HCT116 (cell line): Measurements from ENCODE around the gene SPG7. TPM values are rescaled to one million over a fixed set of nuclear protein-coding genes. Genes with fewer than 3 reads are reported as not detected.

Experiments used
- ATAC-seq: fragments of 200-7000 bp; cut with Tn5 transposase; 2 replicates; pipeline ENCODE4 v1.9.1; 2020; ENCODE audit warnings: mild to moderate bottlenecking, moderate library complexity
- BruUV-seq: library from RNA; stranded (reverse); fragments of 400-500 nt; replicated peaks from 2 replicates; lab custom pipeline; 2021; lab: Mats Ljungman, UMichigan
- CTCF ChIA-PET: fragments of 300-600 bp; sonication (Branson Sonifier 250); formaldehyde crosslinking; loops from one replicate; lab custom pipeline; 2021; ENCODE audit warnings: antibody characterized with exemption; lab: Charles Lee
- POLR2A ChIA-PET: fragments of 300-600, 350-600 bp; sonication (Branson Sonifier 250); formaldehyde crosslinking; loops from one replicate; lab custom pipeline; 2021; ENCODE audit warnings: antibody characterized with exemption; lab: Charles Lee
- RAD21 ChIA-PET, 2 experiments: fragments of 300-600 bp; sonication (Branson Sonifier 250); formaldehyde crosslinking; loops; one replicate each; lab custom pipeline; 2023; ENCODE audit warnings: low total read pairs in 2 of 2; ENCODE audit not compliant: uncharacterized antibody in 2 of 2, unreplicated experiment in 2 of 2, low non-redundant PET in 1 of 2; lab: Charles Lee
- DNase-seq: peaks from one replicate; pipeline ENCODE4 v3.0.0-alpha.2; 2010; ENCODE audit warnings: low read depth, low spot score
- H2AFZ ChIP-seq: fragments of 200-600 bp; shearing (Covaris generic), sonication (generic); 2 replicates; pipeline ENCODE4 v1.6.1; 2017; ENCODE audit warnings: low read depth, mixed run types, mixed read lengths, antibody characterized with exemption, low read length; ENCODE audit not compliant: poor library complexity, severe bottlenecking
- H3K27ac ChIP-seq: 2 replicates; pipeline ENCODE4 v1.5.1; 2012; ENCODE audit warnings: low read depth, low read length
- H3K27me3 ChIP-seq: fragments of 200-600 bp; sonication (generic); 2 replicates; pipeline ENCODE4 v1.6.1; 2016; ENCODE audit warnings: mixed run types, low read length, mixed read lengths; ENCODE audit not compliant: insufficient read depth
- H3K36me3 ChIP-seq, 2 experiments: fragments of 200-500 bp in 1 of 2; fragments of 200-600 bp in 1 of 2; sonication (Bioruptor generic) in 1 of 2; sonication (generic) in 1 of 2; 2 replicates each; pipeline versions ENCODE4 v1.5.1 to v1.6.1; 2014 to 2016; ENCODE audit warnings: low read length in 2 of 2, inconsistent platforms in 1 of 2, mixed read lengths in 1 of 2, mixed run types in 1 of 2; ENCODE audit not compliant: insufficient read depth in 2 of 2, control insufficient read depth in 1 of 2
- H3K4me1 ChIP-seq, 2 experiments: fragments of 200-600 bp in 1 of 2; sonication (generic) in 1 of 2; 2 replicates each; pipeline versions ENCODE4 v1.5.1 to v1.6.1; 2012 to 2017; ENCODE audit warnings: low read length in 2 of 2, inconsistent platforms in 1 of 2, mild to moderate bottlenecking in 1 of 2, mixed read lengths in 1 of 2, mixed run types in 1 of 2, moderate library complexity in 1 of 2; ENCODE audit not compliant: insufficient read depth in 2 of 2, control insufficient read depth in 1 of 2
- H3K4me2 ChIP-seq: fragments of 200-600 bp; sonication (generic); 2 replicates; pipeline ENCODE4 v1.6.1; 2017; ENCODE audit warnings: mixed run types, low read length, mixed read lengths
- H3K4me3 ChIP-seq, 2 experiments: fragments of 200-600 bp in 1 of 2; sonication (generic) in 1 of 2; replicated peaks in 1 of 2; 2 replicates each; pipeline ENCODE4 v1.5.1; 2011 to 2016; ENCODE audit warnings: low read length in 2 of 2, control low read depth in 1 of 2, low read depth in 1 of 2, mild to moderate bottlenecking in 1 of 2, mixed read lengths in 1 of 2, mixed run types in 1 of 2
- H3K79me2 ChIP-seq: fragments of 200-600 bp; sonication (generic); 2 replicates; pipeline ENCODE4 v1.6.1; 2017; ENCODE audit warnings: mild to moderate bottlenecking, mixed run types, low read length, moderate library complexity, mixed read lengths; ENCODE audit not compliant: insufficient read depth
- H3K9ac ChIP-seq: fragments of 200-600 bp; sonication (generic); 2 replicates; pipeline ENCODE4 v1.6.1; 2016; ENCODE audit warnings: low read length, mixed read lengths
- H3K9me2 ChIP-seq: fragments of 200-600 bp; sonication (generic), shearing (Covaris generic); 2 replicates; pipeline ENCODE4 v1.6.1; 2017; ENCODE audit warnings: mixed run types, mild to moderate bottlenecking, moderate library complexity; ENCODE audit not compliant: insufficient read depth
- H3K9me3 ChIP-seq, 2 experiments: fragments of 200-500 bp in 1 of 2; fragments of 200-600 bp in 1 of 2; sonication (Bioruptor generic) in 1 of 2; sonication (generic) in 1 of 2; 2 replicates each; pipeline ENCODE4 v1.6.1; 2014 to 2017; ENCODE audit warnings: low read length in 2 of 2, mixed read lengths in 2 of 2, inconsistent platforms in 1 of 2, low read depth in 1 of 2, mild to moderate bottlenecking in 1 of 2, mixed run types in 1 of 2, moderate library complexity in 1 of 2; ENCODE audit not compliant: control insufficient read depth in 1 of 2, insufficient read depth in 1 of 2
- H4K20me1 ChIP-seq: fragments of 200-600 bp; sonication (generic), shearing (Covaris generic); 2 replicates; pipeline ENCODE4 v1.6.1; 2017; ENCODE audit warnings: mixed run types, mild to moderate bottlenecking, moderate library complexity; ENCODE audit not compliant: insufficient read depth
- EGR1 ChIP-seq: IDR thresholded peaks from 2 replicates; pipeline ENCODE4 v1.6.1; 2012; ENCODE audit warnings: low read depth
- ELF1 ChIP-seq: IDR thresholded peaks from 2 replicates; pipeline ENCODE4 v1.6.1; 2012; ENCODE audit warnings: low read depth, borderline replicate concordance
- EZH2 ChIP-seq: fragments of 200-600 bp; sonication (generic); IDR thresholded peaks from 2 replicates; pipeline ENCODE4 v1.6.1; 2017; ENCODE audit warnings: antibody characterized with exemption, mixed run types
- EZH2phosphoT487 ChIP-seq: fragments of 200-600 bp; IDR thresholded peaks from 2 replicates; pipeline ENCODE4 v1.6.1; 2018; ENCODE audit warnings: antibody characterized with exemption, borderline replicate concordance
- JUND ChIP-seq: IDR thresholded peaks from 2 replicates; pipeline ENCODE4 v1.6.1; 2012
- POLR2A ChIP-seq: IDR thresholded peaks from 2 replicates; pipeline ENCODE4 v1.7.0; 2011; ENCODE audit warnings: borderline replicate concordance; ENCODE audit not compliant: insufficient read depth, insufficient read length; ENCODE audit errors: extremely low read depth
- RAD21 ChIP-seq: IDR thresholded peaks from 2 replicates; pipeline ENCODE4 v1.6.1; 2012; ENCODE audit warnings: low read depth, mild to moderate bottlenecking
- SIN3A ChIP-seq: IDR thresholded peaks from 2 replicates; pipeline ENCODE4 v1.6.1; 2012; ENCODE audit warnings: low read depth
- SP1 ChIP-seq: IDR thresholded peaks from 2 replicates; pipeline ENCODE4 v1.6.1; 2012; ENCODE audit warnings: low read depth
- SRF ChIP-seq: IDR thresholded peaks from 2 replicates; pipeline ENCODE4 v1.6.1; 2012; ENCODE audit warnings: low read depth
- TCF7L2 ChIP-seq: IDR thresholded peaks from 2 replicates; pipeline ENCODE4 v1.7.0; 2011; ENCODE audit warnings: borderline replicate concordance, inconsistent platforms; ENCODE audit not compliant: insufficient read depth, insufficient read length; ENCODE audit errors: extremely low read depth
- YY1 ChIP-seq: IDR thresholded peaks from 2 replicates; pipeline ENCODE4 v1.6.1; 2011; ENCODE audit warnings: low read length, low read depth, moderate library complexity, mild to moderate bottlenecking; ENCODE audit not compliant: insufficient replicate concordance; ENCODE audit errors: extremely low read depth
- intact Hi-C: fragments of 100-400 bp; cut with micrococcal nuclease; formaldehyde crosslinking; loops from 2 replicates; pipeline ENCODE4 v1.10.0; 2022
- total RNA-seq: library from RNA; stranded (reverse); gene quantifications from one replicate; pipeline ENCODE4 v1.2.1, GENCODE V29; 2021; ENCODE audit not compliant: unreplicated experiment
- TF ChIP-seq, protein P1 (sequence below): IDR thresholded peaks from 2 replicates; pipeline ENCODE4 v1.6.1; 2012
- TF ChIP-seq, protein P2 (sequence below): IDR thresholded peaks from 2 replicates; pipeline ENCODE4 v1.6.1; 2012
- TF ChIP-seq, protein P3 (sequence below): IDR thresholded peaks from 2 replicates; pipeline ENCODE4 v1.6.1; 2012; ENCODE audit warnings: low read depth
- TF ChIP-seq, protein P4 (sequence below): IDR thresholded peaks from 2 replicates; pipeline ENCODE4 v1.6.1; 2011; ENCODE audit warnings: mild to moderate bottlenecking, low read length, moderate library complexity; ENCODE audit not compliant: insufficient replicate concordance; ENCODE audit errors: extremely low read depth
- TF ChIP-seq, protein P5 (sequence below), 3 experiments: fragments of 200-600 bp in 1 of 3; sonication (generic) in 1 of 3; IDR thresholded peaks in 2 of 3; conservative IDR thresholded peaks in 1 of 3; 2 replicates each; pipeline ENCODE4 v1.5.1; 2012 to 2017; ENCODE audit warnings: low read depth in 2 of 3, low read length in 2 of 3, antibody characterized with exemption in 1 of 3, borderline replicate concordance in 1 of 3, control low read depth in 1 of 3, mild to moderate bottlenecking in 1 of 3, mixed read lengths in 1 of 3, mixed run types in 1 of 3, moderate library complexity in 1 of 3; ENCODE audit not compliant: insufficient read depth in 1 of 3

The SPG7 gene
- total RNA-seq, 1 experiment from 2014 or later = 116 TPM

DNA sequence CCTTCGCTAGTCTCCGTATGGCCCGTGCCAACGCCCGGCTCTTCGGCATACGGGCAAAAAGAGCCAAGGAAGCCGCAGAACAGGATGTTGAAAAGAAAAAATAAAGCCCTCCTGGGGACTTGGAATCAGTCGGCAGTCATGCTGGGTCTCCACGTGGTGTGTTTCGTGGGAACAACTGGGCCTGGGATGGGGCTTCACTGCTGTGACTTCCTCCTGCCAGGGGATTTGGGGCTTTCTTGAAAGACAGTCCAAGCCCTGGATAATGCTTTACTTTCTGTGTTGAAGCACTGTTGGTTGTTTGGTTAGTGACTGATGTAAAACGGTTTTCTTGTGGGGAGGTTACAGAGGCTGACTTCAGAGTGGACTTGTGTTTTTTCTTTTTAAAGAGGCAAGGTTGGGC lies 54.7 kb downstream of the SPG7 start:
- Histone ChIP-seq H3K4me1 (peaks cover 55 to 69% of the 10 kb centered on the region in 2 experiments), H3K27ac (peak overlapping the region; percentile 96)

More for the DNA sequence above, 54.7 kb downstream of the SPG7 start:
- Histone ChIP-seq H4K20me1 (peaks cover 42% of the 10 kb centered on the region; the same call in 1 of the 2 replicates), H3K79me2 (peaks cover 50% of the 10 kb centered on the region), H3K9me3 (no peaks in the 10 kb centered on the region), H3K9me2 (no peaks in the 10 kb centered on the region), H3K36me3 (peaks cover 23 to 34% of the 10 kb centered on the region in 2 experiments), H3K4me3 (peak overlapping the region; percentile 1 to 83), H3K9ac (peak overlapping the region; percentile 96), H3K4me2 (peak overlapping the region; percentile 84), H3K27me3 (no peaks in the 10 kb centered on the region), H2AFZ (no peak overlapping the region)
- DNase-seq (no peak), ATAC-seq (no peak)
- ChIA-PET CTCF (no interaction called here), POLR2A (interaction anchor here (1.2 to 1.5 kb wide), 2 partner anchors 137 to 469 kb away, joined by 3 read pairs; partner anchors contain the start of gene ACSF3), RAD21 (no interaction called here)
- intact Hi-C loops = loop anchor here (10.0 kb wide), 1 partner anchor 748 kb away; the partner anchor contains the start of gene APRT
- BruUV-seq = no TSS peak
- TF ChIP-seq, protein P1, sequence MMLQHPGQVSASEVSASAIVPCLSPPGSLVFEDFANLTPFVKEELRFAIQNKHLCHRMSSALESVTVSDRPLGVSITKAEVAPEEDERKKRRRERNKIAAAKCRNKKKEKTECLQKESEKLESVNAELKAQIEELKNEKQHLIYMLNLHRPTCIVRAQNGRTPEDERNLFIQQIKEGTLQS = no peak
- no peak for TF ChIP-seq EGR1
- TF ChIP-seq JUND = no peak
- no peak for TF ChIP-seq POLR2A
- TF ChIP-seq YY1 = no peak
- no peak for TF ChIP-seq SIN3A
- TF ChIP-seq SP1 = no peak
- TF ChIP-seq, protein P2, sequence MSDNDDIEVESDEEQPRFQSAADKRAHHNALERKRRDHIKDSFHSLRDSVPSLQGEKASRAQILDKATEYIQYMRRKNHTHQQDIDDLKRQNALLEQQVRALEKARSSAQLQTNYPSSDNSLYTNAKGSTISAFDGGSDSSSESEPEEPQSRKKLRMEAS = no peak
- TF ChIP-seq EZH2phosphoT487 = no peak
- TF ChIP-seq, protein P3, sequence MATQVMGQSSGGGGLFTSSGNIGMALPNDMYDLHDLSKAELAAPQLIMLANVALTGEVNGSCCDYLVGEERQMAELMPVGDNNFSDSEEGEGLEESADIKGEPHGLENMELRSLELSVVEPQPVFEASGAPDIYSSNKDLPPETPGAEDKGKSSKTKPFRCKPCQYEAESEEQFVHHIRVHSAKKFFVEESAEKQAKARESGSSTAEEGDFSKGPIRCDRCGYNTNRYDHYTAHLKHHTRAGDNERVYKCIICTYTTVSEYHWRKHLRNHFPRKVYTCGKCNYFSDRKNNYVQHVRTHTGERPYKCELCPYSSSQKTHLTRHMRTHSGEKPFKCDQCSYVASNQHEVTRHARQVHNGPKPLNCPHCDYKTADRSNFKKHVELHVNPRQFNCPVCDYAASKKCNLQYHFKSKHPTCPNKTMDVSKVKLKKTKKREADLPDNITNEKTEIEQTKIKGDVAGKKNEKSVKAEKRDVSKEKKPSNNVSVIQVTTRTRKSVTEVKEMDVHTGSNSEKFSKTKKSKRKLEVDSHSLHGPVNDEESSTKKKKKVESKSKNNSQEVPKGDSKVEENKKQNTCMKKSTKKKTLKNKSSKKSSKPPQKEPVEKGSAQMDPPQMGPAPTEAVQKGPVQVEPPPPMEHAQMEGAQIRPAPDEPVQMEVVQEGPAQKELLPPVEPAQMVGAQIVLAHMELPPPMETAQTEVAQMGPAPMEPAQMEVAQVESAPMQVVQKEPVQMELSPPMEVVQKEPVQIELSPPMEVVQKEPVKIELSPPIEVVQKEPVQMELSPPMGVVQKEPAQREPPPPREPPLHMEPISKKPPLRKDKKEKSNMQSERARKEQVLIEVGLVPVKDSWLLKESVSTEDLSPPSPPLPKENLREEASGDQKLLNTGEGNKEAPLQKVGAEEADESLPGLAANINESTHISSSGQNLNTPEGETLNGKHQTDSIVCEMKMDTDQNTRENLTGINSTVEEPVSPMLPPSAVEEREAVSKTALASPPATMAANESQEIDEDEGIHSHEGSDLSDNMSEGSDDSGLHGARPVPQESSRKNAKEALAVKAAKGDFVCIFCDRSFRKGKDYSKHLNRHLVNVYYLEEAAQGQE = no peak
- TF ChIP-seq, protein P4, sequence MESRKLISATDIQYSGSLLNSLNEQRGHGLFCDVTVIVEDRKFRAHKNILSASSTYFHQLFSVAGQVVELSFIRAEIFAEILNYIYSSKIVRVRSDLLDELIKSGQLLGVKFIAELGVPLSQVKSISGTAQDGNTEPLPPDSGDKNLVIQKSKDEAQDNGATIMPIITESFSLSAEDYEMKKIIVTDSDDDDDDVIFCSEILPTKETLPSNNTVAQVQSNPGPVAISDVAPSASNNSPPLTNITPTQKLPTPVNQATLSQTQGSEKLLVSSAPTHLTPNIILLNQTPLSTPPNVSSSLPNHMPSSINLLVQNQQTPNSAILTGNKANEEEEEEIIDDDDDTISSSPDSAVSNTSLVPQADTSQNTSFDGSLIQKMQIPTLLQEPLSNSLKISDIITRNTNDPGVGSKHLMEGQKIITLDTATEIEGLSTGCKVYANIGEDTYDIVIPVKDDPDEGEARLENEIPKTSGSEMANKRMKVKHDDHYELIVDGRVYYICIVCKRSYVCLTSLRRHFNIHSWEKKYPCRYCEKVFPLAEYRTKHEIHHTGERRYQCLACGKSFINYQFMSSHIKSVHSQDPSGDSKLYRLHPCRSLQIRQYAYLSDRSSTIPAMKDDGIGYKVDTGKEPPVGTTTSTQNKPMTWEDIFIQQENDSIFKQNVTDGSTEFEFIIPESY = no peak
- TF ChIP-seq ELF1 = no peak
- TF ChIP-seq, protein P5, sequence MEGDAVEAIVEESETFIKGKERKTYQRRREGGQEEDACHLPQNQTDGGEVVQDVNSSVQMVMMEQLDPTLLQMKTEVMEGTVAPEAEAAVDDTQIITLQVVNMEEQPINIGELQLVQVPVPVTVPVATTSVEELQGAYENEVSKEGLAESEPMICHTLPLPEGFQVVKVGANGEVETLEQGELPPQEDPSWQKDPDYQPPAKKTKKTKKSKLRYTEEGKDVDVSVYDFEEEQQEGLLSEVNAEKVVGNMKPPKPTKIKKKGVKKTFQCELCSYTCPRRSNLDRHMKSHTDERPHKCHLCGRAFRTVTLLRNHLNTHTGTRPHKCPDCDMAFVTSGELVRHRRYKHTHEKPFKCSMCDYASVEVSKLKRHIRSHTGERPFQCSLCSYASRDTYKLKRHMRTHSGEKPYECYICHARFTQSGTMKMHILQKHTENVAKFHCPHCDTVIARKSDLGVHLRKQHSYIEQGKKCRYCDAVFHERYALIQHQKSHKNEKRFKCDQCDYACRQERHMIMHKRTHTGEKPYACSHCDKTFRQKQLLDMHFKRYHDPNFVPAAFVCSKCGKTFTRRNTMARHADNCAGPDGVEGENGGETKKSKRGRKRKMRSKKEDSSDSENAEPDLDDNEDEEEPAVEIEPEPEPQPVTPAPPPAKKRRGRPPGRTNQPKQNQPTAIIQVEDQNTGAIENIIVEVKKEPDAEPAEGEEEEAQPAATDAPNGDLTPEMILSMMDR (IDR thresholded peaks at IDR 0.05 in 2 of 3, conservative IDR thresholded peaks at IDR 0.05 in 1 of 3; ENCODE audit: borderline replicate concordance in 1 of 3, insufficient read depth in 1 of 3, low read depth in 2 of 3, low read length in 2 of 3) = no peak
- TF ChIP-seq SRF = no peak
- no peak for TF ChIP-seq TCF7L2
- no peak for TF ChIP-seq EZH2
- no peak for TF ChIP-seq RAD21
